Nephron progenitor cell (in vitro differentiated cells): ENCODE data around the gene MATR3.
"Not testable (repeated sequence)": the region's sequence is repeated elsewhere in the genome, so short reads cannot be mapped to it uniquely, and the experiment has no call there.

Experiments used
- DNase-seq: peaks from one replicate; pipeline ENCODE4 v3.0.0; 2021
- H3K27ac Mint-ChIP-seq: 2 replicates; pipeline ENCODE4 v1.8.0; 2021; ENCODE audit warnings: mild to moderate bottlenecking, moderate library complexity, mixed read lengths
- H3K27me3 Mint-ChIP-seq: 2 replicates; pipeline ENCODE4 v1.8.0; 2021; ENCODE audit warnings: mild to moderate bottlenecking, low read depth, mixed read lengths; ENCODE audit not compliant: poor library complexity
- H3K36me3 Mint-ChIP-seq: 2 replicates; pipeline ENCODE4 v1.8.0; 2021; ENCODE audit warnings: low read depth, mixed read lengths
- H3K4me1 Mint-ChIP-seq: 2 replicates; pipeline ENCODE4 v1.8.0; 2021; ENCODE audit warnings: mixed read lengths
- H3K4me3 Mint-ChIP-seq: 2 replicates; pipeline ENCODE4 v1.8.0; 2021; ENCODE audit warnings: mild to moderate bottlenecking, moderate library complexity, mixed read lengths
- H3K9me3 Mint-ChIP-seq: 2 replicates; pipeline ENCODE4 v1.8.0; 2021; ENCODE audit warnings: mild to moderate bottlenecking, moderate library complexity, mixed read lengths
- CTCF ChIP-seq: fragments of 200-600 bp; sonication (generic); IDR thresholded peaks from 2 replicates; pipeline ENCODE4 v1.5.0; 2021; ENCODE audit warnings: antibody characterized with exemption

The MATR3 gene

GRCh38 chr5:139268364-139269202 lies 25.0 kb upstream of the MATR3 start:
- TF ChIP-seq CTCF: no peak
- Mint-ChIP-seq H3K4me1 (peaks cover 26% of the 10 kb centered on the region), H3K36me3 (no peaks in the 10 kb centered on the region), H3K9me3 (no peaks in the 10 kb centered on the region), H3K27ac (no peak overlapping the region), H3K27me3 (peaks cover 3% of the 10 kb centered on the region), H3K4me3 (no peak overlapping the region)
- DNase-seq: no peak

GRCh38 chr5:139270718-139271117 lies 22.8 kb upstream of the MATR3 start:
- H3K9me3 Mint-ChIP-seq, DNase-seq, H3K27me3 Mint-ChIP-seq, H3K36me3 Mint-ChIP-seq, H3K4me3 Mint-ChIP-seq, H3K27ac Mint-ChIP-seq: not testable (repeated sequence)
- H3K4me1 Mint-ChIP-seq: peaks cover 36% of the 10 kb centered on the region

GRCh38 chr5:139271201-139272027 lies 22.1 kb upstream of the MATR3 start:
- no peak for TF ChIP-seq CTCF
- Mint-ChIP-seq H3K36me3 (peaks cover 7% of the 10 kb centered on the region), H3K27ac (no peak overlapping the region), H3K9me3 (no peaks in the 10 kb centered on the region), H3K27me3 (peaks cover 3% of the 10 kb centered on the region), H3K4me1 (peaks cover 43% of the 10 kb centered on the region), H3K4me3 (no peak overlapping the region)
- no peak for DNase-seq

- H3K27ac Mint-ChIP-seq: peak overlapping the region; percentile 24
- peak overlapping the region; percentile 88 for H3K4me3 Mint-ChIP-seq
- no peak for DNase-seq
- H3K9me3 Mint-ChIP-seq: no peaks in the 10 kb centered on the region
- peaks cover 14% of the 10 kb centered on the region for H3K36me3 Mint-ChIP-seq
- H3K27me3 Mint-ChIP-seq: peaks cover 3% of the 10 kb centered on the region
- H3K4me1 Mint-ChIP-seq: peaks cover 56% of the 10 kb centered on the region
- TF ChIP-seq CTCF: no peak
These were observed 20.8 kb upstream of the MATR3 start for GRCh38 chr5:139272471-139273321.

GRCh38 chr5:139273322-139273571 lies 20.3 kb upstream of the MATR3 start:
- no peaks in the 10 kb centered on the region for H3K9me3 Mint-ChIP-seq
- peaks cover 15% of the 10 kb centered on the region for H3K36me3 Mint-ChIP-seq
- peak overlapping the region; percentile 95 for H3K27ac Mint-ChIP-seq
- peak overlapping the region; percentile 88 for H3K4me3 Mint-ChIP-seq
- DNase-seq: no peak
- TF ChIP-seq CTCF: no peak
- H3K27me3 Mint-ChIP-seq: peaks cover 3% of the 10 kb centered on the region
- peaks cover 57% of the 10 kb centered on the region for H3K4me1 Mint-ChIP-seq
